GM19099 (cell line): ENCODE data around the gene IGFN1.

Source experiments
- POLR2A ChIP-seq: IDR thresholded peaks from 3 replicates; pipeline ENCODE4 v1.6.1; 2011; ENCODE audit warnings: low read depth; ENCODE audit not compliant: insufficient read length; ENCODE audit errors: extremely low read depth

The IGFN1 gene

GRCh38 chr1:201229771-201230635 lies 39.4 kb downstream of the IGFN1 start:
- TF ChIP-seq POLR2A: no peak

- no peak for TF ChIP-seq POLR2A
Measured at GRCh38 chr1:201230676-201231075, 40.1 kb downstream of the IGFN1 start.

GRCh38 chr1:201240171-201240570 lies 49.5 kb downstream of the IGFN1 start:
- TF ChIP-seq POLR2A: no peak

GRCh38 chr1:201241736-201242135 lies 51.1 kb downstream of the IGFN1 start:
- TF ChIP-seq POLR2A: no peak

GRCh38 chr1:201245082-201245481 lies 54.5 kb downstream of the IGFN1 start:
- no peak for TF ChIP-seq POLR2A

- no peak for TF ChIP-seq POLR2A
Measured at GRCh38 chr1:201248721-201249559, 58.3 kb downstream of the IGFN1 start.

- no peak for TF ChIP-seq POLR2A
Measured at GRCh38 chr1:201250326-201251011, 59.8 kb downstream of the IGFN1 start.

GRCh38 chr1:201251411-201251810 lies 60.8 kb downstream of the IGFN1 start:
- TF ChIP-seq POLR2A: no peak

- no peak for TF ChIP-seq POLR2A
Measured at GRCh38 chr1:201251851-201252430, 61.3 kb downstream of the IGFN1 start.

GRCh38 chr1:201252944-201253371 lies 62.3 kb downstream of the IGFN1 start:
- no peak for TF ChIP-seq POLR2A

GRCh38 chr1:201253411-201253810 lies 62.8 kb downstream of the IGFN1 start:
- no peak for TF ChIP-seq POLR2A

- no peak for TF ChIP-seq POLR2A
Measured at GRCh38 chr1:201253906-201254624, 63.4 kb downstream of the IGFN1 start.

- TF ChIP-seq POLR2A: no peak
Measured at GRCh38 chr1:201254625-201255478, 64.2 kb downstream of the IGFN1 start.

GRCh38 chr1:201255479-201256362 lies 65.1 kb downstream of the IGFN1 start:
- TF ChIP-seq POLR2A: no peak
